HEK293T (cell line): ENCODE measurements around the gene ASF1B.

Experiments
- BHLHE40 ChIP-seq: fragments of 450-650 bp; IDR thresholded peaks from 2 replicates; pipeline ENCODE4 v1.6.1; 2016; ENCODE audit warnings: mild to moderate bottlenecking, moderate library complexity, borderline replicate concordance
- ELF4 ChIP-seq: fragments of 450-650 bp; IDR thresholded peaks from 2 replicates; pipeline ENCODE4 v1.6.1; 2017; ENCODE audit warnings: antibody characterized with exemption
- FOXA1 ChIP-seq: fragments of 450-650 bp; IDR thresholded peaks from 2 replicates; pipeline ENCODE4 v1.6.1; 2016; ENCODE audit warnings: mild to moderate bottlenecking
- FOXK2 ChIP-seq: fragments of 450-650 bp; IDR thresholded peaks from 2 replicates; pipeline ENCODE4 v1.6.1; 2016; ENCODE audit warnings: mild to moderate bottlenecking
- FOXM1 ChIP-seq: fragments of 450-650 bp; IDR thresholded peaks from 2 replicates; pipeline ENCODE4 v1.6.1; 2017; ENCODE audit warnings: mild to moderate bottlenecking, borderline replicate concordance
- NFRKB ChIP-seq: fragments of 450-650 bp; IDR thresholded peaks from 2 replicates; pipeline ENCODE4 v1.6.1; 2016; ENCODE audit warnings: mild to moderate bottlenecking, moderate library complexity
- PKNOX1 ChIP-seq: fragments of 450-650 bp; IDR thresholded peaks from 2 replicates; pipeline ENCODE4 v1.6.1; 2016
- SP1 ChIP-seq: fragments of 450-650 bp; IDR thresholded peaks from 2 replicates; pipeline ENCODE4 v1.6.1; 2017
- SUZ12 ChIP-seq: fragments of 450-650 bp; IDR thresholded peaks from 2 replicates; pipeline ENCODE4 v1.6.1; 2016; ENCODE audit warnings: mild to moderate bottlenecking
- TARDBP ChIP-seq: fragments of 450-650 bp; IDR thresholded peaks from 2 replicates; pipeline ENCODE4 v1.6.1; 2016

GRCh38 chr19:14070268-14071050 is 65.9 kb downstream of the ASF1B start:
- no peak for TF ChIP-seq ELF4
- no peak for TF ChIP-seq BHLHE40
- TF ChIP-seq FOXA1: no peak
- TF ChIP-seq FOXK2: no peak
- TF ChIP-seq PKNOX1: no peak
- no peak for TF ChIP-seq SUZ12
- no peak for TF ChIP-seq TARDBP
- TF ChIP-seq SP1: no peak
- no peak for TF ChIP-seq FOXM1
- no peak for TF ChIP-seq NFRKB
